LHCN-M2 (cell line): Measurements from ENCODE around the gene SMARCB1. TPM values are rescaled to one million over a fixed set of nuclear protein-coding genes. Genes with fewer than 3 reads are reported as not detected.

Source experiments
- DNase-seq: peaks from one replicate; pipeline ENCODE4 v3.0.0-alpha.2; 2012; ENCODE audit warnings: low read depth
- total RNA-seq: library from RNA; depleted of rRNA; stranded (reverse); fragments of >200 nt; gene quantifications from 2 replicates; pipeline ENCODE4 v1.2.3, GENCODE V29; 2014

The SMARCB1 gene
- total RNA-seq, 1 experiment from 2014 or later = 90.0 TPM

GRCh38 chr22:23829845-23830372 is 43.1 kb downstream of the SMARCB1 start:
- peak; percentile 63 for DNase-seq

GRCh38 chr22:23831261-23831660 is 44.5 kb downstream of the SMARCB1 start:
- DNase-seq = no peak

- DNase-seq = no peak
Measured at GRCh38 chr22:23831781-23832180, 45.0 kb downstream of the SMARCB1 start.

DNA sequence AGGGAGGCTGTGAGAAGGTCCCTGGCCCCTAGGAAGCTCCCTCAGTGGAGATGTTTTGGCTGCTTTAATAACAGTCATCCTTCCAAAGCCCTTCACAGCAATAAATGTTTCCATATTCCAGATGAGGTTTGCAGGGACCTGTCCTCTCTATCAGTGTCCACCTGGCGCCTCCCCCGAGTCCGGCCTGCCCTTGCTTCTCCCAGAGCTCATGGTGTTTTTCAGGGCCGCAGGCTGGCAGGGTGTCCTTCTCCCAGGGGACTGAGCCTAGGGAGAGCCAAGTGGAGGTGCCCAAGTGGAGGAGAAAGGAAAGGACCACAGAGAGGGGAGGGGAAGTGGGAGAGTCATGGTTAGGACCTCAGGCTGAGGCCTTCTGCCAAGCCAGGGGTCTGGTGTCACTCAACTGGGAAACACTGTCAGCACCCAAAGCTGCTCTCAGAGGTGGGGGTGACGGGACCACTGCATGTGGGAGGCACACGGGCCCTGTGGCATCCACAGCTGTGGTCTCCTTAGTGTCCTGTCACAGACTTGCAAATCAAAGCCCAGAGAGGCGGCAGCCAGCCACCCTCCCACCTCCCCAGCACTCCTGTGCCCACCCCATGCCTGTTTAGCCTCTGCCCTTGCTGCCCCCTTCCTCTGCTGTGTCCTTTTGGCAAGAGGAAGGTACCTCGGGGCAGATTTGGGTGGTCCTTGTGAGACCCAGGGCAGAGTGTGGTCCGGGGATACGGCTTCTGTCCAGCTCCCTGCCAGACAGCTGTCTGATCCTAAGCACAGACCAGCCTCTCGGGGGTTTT is 45.7 kb downstream of the SMARCB1 start:
- DNase-seq = no peak

DNA sequence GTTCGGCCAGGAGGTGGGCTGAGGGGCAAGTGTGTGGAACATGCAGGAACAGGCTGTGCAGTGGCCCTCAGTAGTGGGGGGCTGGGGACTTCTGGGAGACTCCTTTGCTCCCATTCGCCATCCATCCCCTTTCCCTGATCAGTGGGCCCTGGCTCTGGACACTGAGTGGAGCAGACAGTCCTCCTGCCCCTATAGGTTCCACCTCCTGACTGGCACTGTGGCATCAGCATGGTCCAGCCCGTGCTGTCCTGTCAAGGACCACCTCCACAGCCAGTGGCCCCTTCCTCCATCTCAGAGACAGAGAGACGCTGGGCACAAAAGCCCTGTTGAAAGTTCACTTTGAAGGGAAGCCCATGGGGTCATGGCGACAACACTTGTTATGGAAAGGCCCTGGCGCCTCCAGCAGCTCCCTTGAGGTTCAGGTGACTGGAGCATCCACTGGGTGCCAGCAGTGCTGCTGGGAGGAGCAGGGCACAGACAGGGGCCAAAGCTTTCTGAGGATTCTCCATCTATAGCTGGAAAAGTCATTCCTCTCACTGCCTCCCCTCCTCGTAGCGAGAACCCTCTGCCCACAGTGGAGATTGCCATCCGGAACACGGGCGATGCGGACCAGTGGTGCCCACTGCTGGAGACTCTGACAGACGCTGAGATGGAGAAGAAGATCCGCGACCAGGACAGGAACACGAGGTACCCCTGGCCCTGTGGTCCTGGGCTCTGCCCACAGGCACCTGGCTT is 46.4 kb downstream of the SMARCB1 start:
- no peak for DNase-seq

- DNase-seq = no peak
Measured at GRCh38 chr22:23833911-23834317, 47.1 kb downstream of the SMARCB1 start.

- DNase-seq = no peak
Measured at GRCh38 chr22:23834406-23834792, 47.6 kb downstream of the SMARCB1 start.

GRCh38 chr22:23834793-23835483 is 48.2 kb downstream of the SMARCB1 start:
- DNase-seq = no peak

DNA sequence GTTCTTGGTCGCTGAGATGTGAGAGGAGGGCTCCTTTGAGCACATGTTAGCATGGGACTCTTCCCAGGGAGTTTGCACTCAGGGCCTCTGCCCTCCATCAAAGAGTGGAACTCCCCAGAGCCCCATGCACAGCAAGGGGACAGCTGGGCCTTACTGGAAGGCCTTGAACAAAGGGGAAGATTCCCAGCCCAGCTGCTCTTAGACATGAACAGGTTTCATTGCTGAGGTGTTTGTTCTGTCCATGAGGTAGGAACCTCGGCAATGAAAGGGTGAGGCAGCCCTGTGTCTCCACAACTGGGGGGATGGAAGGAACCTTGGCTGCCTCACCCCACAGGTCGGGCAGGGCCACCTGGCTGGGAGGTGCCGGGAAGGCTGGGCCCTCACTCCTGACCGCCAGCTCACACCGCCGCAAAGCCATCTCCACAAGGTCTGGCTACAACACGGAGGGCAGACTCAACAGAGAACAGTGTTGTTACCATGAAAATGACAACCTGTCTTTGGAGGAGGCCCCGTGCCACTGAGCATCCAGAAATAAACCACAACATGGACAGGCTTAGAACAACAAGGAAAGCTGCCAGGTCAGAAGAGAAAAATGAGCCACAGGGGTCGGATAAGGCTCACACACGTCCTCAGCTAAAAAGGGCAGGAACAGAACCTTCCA is 48.8 kb downstream of the SMARCB1 start:
- DNase-seq = no peak

GRCh38 chr22:23836281-23836680 is 49.5 kb downstream of the SMARCB1 start:
- no peak for DNase-seq

DNA sequence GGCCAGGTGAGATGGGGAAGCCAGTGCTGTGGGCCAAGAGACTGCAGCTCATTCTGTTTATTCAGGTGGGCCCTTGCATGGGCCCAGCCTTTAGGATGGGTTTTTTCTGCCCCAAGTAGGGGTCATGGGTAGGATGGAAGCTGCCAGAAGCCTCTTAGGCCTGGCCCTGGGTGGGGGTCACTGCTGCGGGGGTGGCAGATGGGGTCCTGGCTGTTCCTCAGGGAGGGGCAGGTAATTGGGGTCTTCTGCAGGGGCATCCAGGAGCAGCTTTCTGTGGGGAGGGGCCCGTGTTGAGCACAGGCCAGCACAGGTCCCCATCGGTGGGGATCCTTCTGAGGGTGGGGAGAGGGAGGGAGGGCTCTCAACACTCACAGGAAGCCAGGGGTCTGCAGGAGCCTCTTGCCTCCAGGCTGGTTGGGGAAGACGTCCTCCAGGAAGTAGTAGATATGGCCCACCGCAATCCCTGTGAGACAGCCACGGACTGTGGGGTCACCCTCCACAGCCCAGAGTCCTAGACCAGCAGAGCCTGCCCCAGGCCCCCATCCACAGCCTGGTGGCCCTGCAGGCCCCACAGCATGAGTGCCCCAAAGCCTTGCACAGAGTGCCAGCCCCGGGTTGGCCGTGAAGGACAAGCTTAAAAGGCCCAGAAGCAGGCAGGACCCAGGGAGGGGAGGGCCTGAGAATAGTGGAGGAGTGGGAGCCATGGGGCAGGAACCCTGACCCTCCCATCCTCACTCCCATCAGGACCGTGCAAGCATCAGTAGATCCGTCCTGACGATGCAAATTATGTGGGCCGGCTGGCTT is 50.1 kb downstream of the SMARCB1 start:
- DNase-seq = no peak

- DNase-seq = no peak
Measured at GRCh38 chr22:23837496-23837859, 50.7 kb downstream of the SMARCB1 start.

DNA sequence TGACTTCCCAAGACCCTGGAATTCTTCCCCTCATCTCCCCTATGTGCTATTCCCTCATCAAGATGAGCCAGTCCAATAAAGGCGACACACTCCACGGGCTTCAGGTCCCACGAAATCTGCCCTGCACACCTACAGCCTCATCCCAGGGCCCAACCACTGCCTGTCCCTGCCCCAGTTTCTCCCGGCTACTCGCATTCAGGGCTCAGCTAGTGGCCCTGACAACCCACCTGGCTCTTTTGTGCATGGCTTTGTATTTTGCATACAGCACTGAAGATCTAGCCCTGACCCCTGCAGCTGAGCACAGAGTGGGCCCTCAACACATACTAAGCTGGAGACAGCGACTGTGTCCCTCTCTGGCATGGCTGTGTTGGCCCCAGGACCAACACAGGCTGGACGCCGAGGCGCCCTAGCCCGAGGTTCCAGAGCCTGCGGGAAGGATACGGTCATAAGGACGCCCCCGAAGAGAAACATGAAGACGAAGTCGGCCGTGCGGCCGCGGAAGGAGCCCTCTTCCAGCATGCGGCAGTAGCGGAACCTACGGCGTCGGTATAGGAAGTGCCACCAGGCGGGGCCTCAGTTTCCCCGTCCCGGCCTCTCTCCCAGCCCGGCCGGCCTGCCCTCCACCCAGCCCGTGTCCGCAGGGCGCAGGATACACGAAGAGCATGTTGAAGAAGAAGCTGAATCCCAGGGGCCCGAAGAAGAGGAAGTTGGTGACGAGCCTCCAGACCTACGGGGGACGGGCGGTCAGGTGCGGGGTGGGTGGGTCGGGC is 51.3 kb downstream of the SMARCB1 start:
- DNase-seq = no peak

DNA sequence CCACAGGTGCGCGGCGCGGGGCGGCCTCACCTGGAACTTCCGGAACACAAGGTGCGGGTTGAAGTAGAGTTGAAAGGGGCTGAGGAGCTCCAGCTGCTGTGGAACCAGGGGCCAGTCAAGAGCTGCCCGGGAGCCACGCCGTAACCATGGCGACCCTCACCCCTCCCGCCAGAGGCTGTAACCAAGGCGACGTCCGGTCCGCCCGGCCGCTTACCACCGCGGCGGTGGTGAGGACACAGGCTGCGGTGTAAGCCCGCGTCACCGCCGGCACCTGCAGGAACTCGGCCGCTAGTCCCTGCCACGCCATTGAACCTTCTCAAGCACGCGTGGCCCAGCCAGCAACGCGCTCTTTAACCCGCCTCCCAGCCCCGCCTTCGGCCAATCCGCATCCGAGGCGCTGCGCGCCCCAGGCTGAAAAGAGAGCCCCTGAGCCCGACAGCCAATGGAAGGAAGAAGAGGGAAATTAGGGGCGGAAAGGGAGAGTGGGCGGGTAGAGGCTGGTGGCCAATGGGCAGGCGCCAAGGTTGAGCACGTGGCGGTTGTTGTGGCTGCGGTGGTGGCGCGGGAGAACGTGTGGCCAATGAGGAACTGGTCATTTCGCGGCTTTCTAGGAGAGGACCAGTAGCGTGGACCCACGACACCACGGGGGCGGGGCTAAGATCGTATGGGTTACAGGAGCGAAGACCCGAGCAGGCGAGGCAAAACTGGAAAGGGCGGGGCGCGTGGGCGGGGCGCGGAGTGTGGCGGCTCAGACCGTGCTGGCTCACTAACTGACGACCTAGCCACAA is 52.1 kb downstream of the SMARCB1 start, which contains the start of gene DERL3:
Gene DERL3 (minus strand): TSS at position 326 of the 788 bp plus-strand sequence. CDS start 19 bp downstream, at position 307.
- DNase-seq = peak; percentile 83

DNA sequence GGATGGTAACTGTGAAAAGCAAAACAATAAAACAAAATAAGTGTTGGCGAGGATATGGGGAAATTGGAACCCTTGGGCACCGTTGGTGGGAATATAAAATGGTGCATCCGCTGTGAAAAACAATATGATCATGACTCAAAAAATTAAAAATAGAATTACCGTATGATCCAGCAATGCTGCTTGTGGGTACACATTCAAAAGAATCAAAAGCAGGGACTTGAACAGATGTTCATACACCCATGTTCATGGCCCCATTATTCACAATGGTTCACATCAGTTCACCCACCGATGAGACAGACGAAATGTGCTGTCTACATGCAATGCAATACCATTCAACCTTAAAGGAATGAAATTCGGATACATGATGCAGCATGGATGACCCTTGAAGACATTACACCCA is 53.3 kb downstream of the SMARCB1 start:
- DNase-seq = peak; percentile 66

DNA sequence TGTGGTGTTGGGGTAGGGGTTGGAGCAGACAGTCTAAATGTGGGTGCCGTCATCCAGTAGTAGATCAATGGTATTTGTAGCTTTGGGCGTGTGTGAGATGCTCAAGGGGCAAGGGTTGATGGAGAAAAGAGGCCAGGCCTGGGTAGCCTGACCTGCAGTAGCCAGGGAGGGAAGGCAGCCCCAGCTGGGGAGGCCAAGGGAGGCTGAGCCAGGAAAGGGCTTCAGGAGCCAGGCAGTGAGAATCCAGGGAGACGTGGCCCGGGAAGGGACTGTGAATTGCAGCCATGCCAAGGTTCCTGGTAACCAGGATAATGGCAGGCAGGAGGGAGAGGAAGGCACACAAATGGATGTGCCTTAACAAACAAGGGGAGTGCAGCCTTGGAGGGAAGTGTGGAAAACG is 54.5 kb downstream of the SMARCB1 start:
- DNase-seq = no peak

DNA sequence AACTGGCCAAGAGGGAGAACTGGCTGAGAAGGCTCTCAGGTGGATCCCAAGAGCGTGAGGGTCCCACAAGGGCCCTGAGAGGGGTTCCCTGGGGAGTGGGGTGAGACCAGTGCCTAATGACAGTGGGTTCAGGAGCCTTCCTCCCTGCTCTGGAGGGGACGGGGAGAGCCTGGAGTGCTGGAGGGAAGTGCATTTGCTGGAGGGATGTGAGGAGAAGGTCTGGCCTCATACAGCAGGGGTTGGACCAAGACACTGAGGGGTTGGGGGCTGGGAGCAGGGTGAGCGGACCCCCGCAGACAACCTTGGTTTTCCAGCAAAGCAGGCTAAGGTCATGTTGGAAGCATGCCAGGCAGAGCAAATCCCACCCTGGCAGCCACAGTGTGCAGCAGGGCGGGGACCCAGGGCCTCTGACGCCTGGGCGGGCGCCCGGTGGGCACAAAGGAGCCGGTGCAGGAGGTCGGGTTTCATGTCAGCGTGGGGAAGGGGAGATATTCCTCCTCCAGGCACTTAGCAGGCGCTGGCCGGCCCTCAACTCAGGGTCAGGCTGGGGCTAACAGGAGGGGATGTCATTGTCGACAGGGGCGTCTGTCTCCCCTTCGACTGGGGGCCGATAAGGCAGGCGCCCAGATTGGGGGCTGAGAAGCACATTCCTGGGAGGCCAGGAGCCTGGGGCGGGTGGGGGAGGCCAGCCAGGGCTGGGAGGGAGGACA is 55.1 kb downstream of the SMARCB1 start:
- DNase-seq = no peak

DNA sequence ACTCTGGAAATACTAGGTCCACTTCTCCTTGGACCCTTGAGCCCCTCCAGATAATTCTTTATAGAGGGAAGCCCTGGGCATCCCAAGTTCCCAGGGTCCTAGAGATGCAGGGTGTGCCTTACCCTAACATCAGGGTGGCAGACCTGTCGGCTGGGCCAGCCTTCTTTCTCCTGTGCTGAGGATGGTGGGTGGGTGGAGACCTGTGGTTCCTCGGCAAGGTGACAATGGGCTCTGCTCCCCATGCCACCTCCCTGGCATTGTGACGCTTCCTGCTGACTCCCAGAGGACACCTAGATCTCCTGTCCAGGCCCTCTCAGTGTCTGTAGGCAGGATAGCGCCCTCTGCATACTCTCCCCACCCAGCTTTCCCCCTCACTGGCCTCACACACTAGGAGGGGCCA is 55.8 kb downstream of the SMARCB1 start:
- DNase-seq = no peak
